ENCODE measurements around the gene ENKUR.

The ENKUR gene

GRCh38 chr10:25038325-25038724 is 22.4 kb upstream of the ENKUR start:
- H3K36me3 ChIP-seq (replicated peaks) = no peaks in the 10 kb centered on the region
- no peak overlapping the region for H3K27ac ChIP-seq
- no peak for TF ChIP-seq CTCF (IDR thresholded peaks at IDR 0.05; ENCODE audit: low read depth, low read length, missing control alignments)
- no peak for DNase-seq
- no peaks in the 10 kb centered on the region for H3K27me3 ChIP-seq (replicated peaks)
- H3K4me3 ChIP-seq (ENCODE audit: low read depth, low read length) = no peak overlapping the region
- in situ Hi-C loops (cut with HindIII; ENCODE audit: low pct_ligation_motif_present, low sequenced_read_pairs) = no loop called here

- in situ Hi-C loops (cut with HindIII; ENCODE audit: low pct_ligation_motif_present, low sequenced_read_pairs) = no loop called here
- DNase-seq = no peak
- no peak for TF ChIP-seq CTCF (IDR thresholded peaks at IDR 0.05; ENCODE audit: low read depth, low read length, missing control alignments)
- Histone ChIP-seq H3K27ac (no peak overlapping the region), H3K27me3 (replicated peaks) (no peaks in the 10 kb centered on the region), H3K4me3 (ENCODE audit: low read depth, low read length) (no peak overlapping the region), H3K36me3 (replicated peaks) (no peaks in the 10 kb centered on the region)
These were observed 20.4 kb upstream of the ENKUR start for GRCh38 chr10:25036381-25036780.

GRCh38 chr10:25029519-25029918 is 13.6 kb upstream of the ENKUR start:
- H3K36me3 ChIP-seq (replicated peaks) = no peaks in the 10 kb centered on the region
- H3K27me3 ChIP-seq (replicated peaks) = no peaks in the 10 kb centered on the region
- no peak overlapping the region for H3K27ac ChIP-seq
- TF ChIP-seq CTCF (IDR thresholded peaks at IDR 0.05; ENCODE audit: low read depth, low read length, missing control alignments) = no peak
- no peak for DNase-seq
- no peak overlapping the region for H3K4me3 ChIP-seq (ENCODE audit: low read depth, low read length)
- in situ Hi-C loops (cut with HindIII; ENCODE audit: low pct_ligation_motif_present, low sequenced_read_pairs) = no loop called here

GRCh38 chr10:25028711-25029110 is 12.8 kb upstream of the ENKUR start:
- H3K27ac ChIP-seq = no peak overlapping the region
- H3K4me3 ChIP-seq (ENCODE audit: low read depth, low read length) = no peak overlapping the region
- no peak for DNase-seq
- TF ChIP-seq CTCF (IDR thresholded peaks at IDR 0.05; ENCODE audit: low read depth, low read length, missing control alignments) = no peak
- no peaks in the 10 kb centered on the region for H3K36me3 ChIP-seq (replicated peaks)
- in situ Hi-C loops (cut with HindIII; ENCODE audit: low pct_ligation_motif_present, low sequenced_read_pairs) = no loop called here
- H3K27me3 ChIP-seq (replicated peaks) = no peaks in the 10 kb centered on the region

- in situ Hi-C loops (cut with HindIII; ENCODE audit: low pct_ligation_motif_present, low sequenced_read_pairs) = no loop called here
- no peak overlapping the region for H3K27ac ChIP-seq
These were observed 10.5 kb upstream of the ENKUR start for GRCh38 chr10:25026463-25026862.

More at GRCh38 chr10:25026463-25026862, 10.5 kb upstream of the ENKUR start:
- Histone ChIP-seq H3K36me3 (replicated peaks) (no peaks in the 10 kb centered on the region), H3K27me3 (replicated peaks) (no peaks in the 10 kb centered on the region), H3K4me3 (ENCODE audit: low read depth, low read length) (no peak overlapping the region)
- TF ChIP-seq CTCF (IDR thresholded peaks at IDR 0.05; ENCODE audit: low read depth, low read length, missing control alignments) = no peak
- no peak for DNase-seq
